DND-41 (cell line): ENCODE data around the gene BTG2.

Source experiments
- CTCF ChIP-seq: IDR thresholded peaks from 2 replicates; pipeline ENCODE4 v1.5.1; 2012; ENCODE audit warnings: borderline replicate concordance, low read length, moderate library complexity, mild to moderate bottlenecking; ENCODE audit not compliant: poor library complexity, severe bottlenecking; ENCODE audit errors: extremely low read depth
- EZH2 ChIP-seq: IDR thresholded peaks from 3 replicates; pipeline ENCODE4 v1.6.1; 2012; ENCODE audit warnings: borderline replicate concordance, low read depth, mild to moderate bottlenecking, moderate library complexity, low read length, inconsistent platforms; ENCODE audit not compliant: severe bottlenecking

GRCh38 chr1:203336097-203336496 is 30.8 kb downstream of the BTG2 start:
- no peak for TF ChIP-seq CTCF
- TF ChIP-seq EZH2: no peak
